ENCODE data around the gene SLC22A23.

The SLC22A23 gene

GRCh38 chr6:3370361-3371221 lies 86.3 kb downstream of the SLC22A23 start:
- TF ChIP-seq ZFX (IDR thresholded peaks at IDR 0.05; ENCODE audit: borderline replicate concordance) (no peak), CTCF (IDR thresholded peaks at IDR 0.05) (no peak)
- H3K27ac ChIP-seq, result peak overlapping the region; percentile 39

DNA sequence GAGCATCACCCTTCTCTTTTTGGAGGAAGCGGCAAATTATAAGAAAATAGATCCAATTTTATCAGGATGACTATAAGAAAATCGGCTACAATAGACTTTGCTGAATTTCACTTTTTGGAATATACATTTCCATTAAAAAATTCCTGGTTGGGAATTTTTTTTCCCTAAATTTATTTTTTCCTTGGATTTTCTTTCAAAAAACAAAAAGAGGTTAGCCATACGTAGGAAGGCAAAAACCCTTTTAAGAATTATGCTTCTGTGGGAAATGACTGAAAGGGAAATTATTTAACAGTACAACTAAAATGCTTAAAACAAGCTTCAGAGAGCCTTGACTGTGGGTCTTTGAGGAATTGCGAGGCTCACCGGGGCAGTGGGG lies 86.9 kb downstream of the SLC22A23 start:
- no peak overlapping the region for H3K27ac ChIP-seq

GRCh38 chr6:3368685-3369084 lies 88.2 kb downstream of the SLC22A23 start:
- H3K27ac ChIP-seq, result no peak overlapping the region
- TF ChIP-seq ZFX (IDR thresholded peaks at IDR 0.05; ENCODE audit: borderline replicate concordance), result no peak
- no peak for TF ChIP-seq CTCF (IDR thresholded peaks at IDR 0.05)

More for the DNA sequence above, 86.9 kb downstream of the SLC22A23 start:
- TF ChIP-seq CTCF (IDR thresholded peaks at IDR 0.05) (no peak), ZFX (IDR thresholded peaks at IDR 0.05; ENCODE audit: borderline replicate concordance) (no peak)

GRCh38 chr6:3367630-3368029 lies 89.2 kb downstream of the SLC22A23 start:
- H3K27ac ChIP-seq, result no peak overlapping the region

DNA sequence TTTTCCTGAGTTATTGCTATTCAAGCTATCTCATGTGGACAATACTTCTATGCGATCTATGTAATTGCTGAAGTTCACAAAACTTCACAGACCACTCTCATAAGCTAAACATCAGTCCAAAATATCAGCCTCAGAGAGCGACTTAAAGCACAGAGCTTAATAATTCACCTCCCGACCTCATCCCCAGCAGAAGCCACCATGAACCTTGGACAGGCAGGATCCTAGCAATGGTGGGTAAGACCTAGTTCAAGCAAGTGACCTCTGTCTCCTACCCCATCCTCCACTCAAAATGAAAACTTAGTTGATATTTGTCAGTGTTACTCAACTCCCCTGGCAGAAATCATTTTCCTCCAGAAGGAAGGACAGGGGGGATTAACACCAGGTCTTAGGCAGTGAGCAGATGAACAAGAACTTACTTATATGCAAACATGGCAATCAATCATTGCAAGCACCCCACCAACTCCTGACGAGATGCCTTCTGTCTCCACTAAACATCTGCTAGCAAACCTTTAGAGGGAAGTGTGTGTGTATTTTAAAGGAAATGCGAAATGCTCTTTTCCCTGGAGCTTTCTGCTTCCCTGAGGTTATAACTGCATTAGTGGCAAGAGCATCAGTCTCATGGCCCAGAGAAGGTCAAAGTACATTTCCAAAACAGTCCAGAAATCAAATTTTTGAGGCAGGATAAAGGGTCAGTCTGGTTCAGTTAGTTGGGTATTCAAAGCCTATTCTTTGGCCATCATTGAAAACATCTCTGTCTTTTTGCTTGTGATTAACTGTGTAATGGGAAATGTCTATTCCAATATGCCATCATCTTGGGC lies 90.0 kb downstream of the SLC22A23 start:
- TF ChIP-seq ZFX (IDR thresholded peaks at IDR 0.05; ENCODE audit: borderline replicate concordance), result no peak
- no peak for TF ChIP-seq CTCF (IDR thresholded peaks at IDR 0.05)
- H3K27ac ChIP-seq, result no peak overlapping the region

More at GRCh38 chr6:3367630-3368029, 89.2 kb downstream of the SLC22A23 start:
- TF ChIP-seq CTCF (IDR thresholded peaks at IDR 0.05), result no peak

- TF ChIP-seq CTCF (IDR thresholded peaks at IDR 0.05) (no peak), ZFX (IDR thresholded peaks at IDR 0.05; ENCODE audit: borderline replicate concordance) (no peak)
- H3K27ac ChIP-seq, result no peak overlapping the region; the same call in 1 of the 2 replicates
Measured at GRCh38 chr6:3364391-3364790, 92.5 kb downstream of the SLC22A23 start.

All from 22Rv1 (cell line).